ENCODE data around the gene CELF2.

Gene CELF2

DNA sequence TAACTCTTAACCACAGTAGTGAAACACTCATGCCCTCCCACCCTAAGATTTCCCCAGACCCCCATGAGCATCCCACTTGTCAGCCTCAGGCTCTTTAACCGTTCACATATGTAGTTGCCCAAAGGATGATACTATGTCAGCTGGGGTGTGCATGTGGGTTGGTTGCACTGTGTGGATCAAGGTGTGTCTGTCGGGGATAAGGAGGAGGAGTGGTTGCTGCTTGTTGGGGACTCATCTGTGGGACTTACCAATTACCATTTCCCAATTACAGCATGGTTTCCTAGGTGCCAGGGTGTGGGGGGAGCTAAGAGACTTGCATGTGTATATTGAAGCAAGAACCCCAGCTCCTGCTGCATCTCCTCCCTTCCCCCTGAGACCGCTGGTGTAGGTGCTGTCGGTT lies 48.8 kb downstream of the CELF2 start:
- H3K14ac ChIP-seq (ENCODE audit: low read length), result no peak overlapping the region
- no peak overlapping the region for H2AK5ac ChIP-seq (ENCODE audit: low read depth, low read length)
- no peak overlapping the region for H2AFZ ChIP-seq (ENCODE audit: low read length)
- H4K8ac ChIP-seq (ENCODE audit: low read depth, low read length), result no peak overlapping the region
- no peaks in the 10 kb centered on the region for H3K36me3 ChIP-seq (replicated peaks in 1 of 2; ENCODE audit: control insufficient read depth in 2 of 2, insufficient read depth in 2 of 2, low read length in 2 of 2)
- H2BK120ac ChIP-seq (ENCODE audit: low read depth, low read length), result no peak overlapping the region
- no peak overlapping the region for H2BK12ac ChIP-seq (ENCODE audit: low read length)
- H3K4me2 ChIP-seq (ENCODE audit: insufficient read depth, low read length, poor library complexity, severe bottlenecking), result no peak overlapping the region
- H3K79me1 ChIP-seq (ENCODE audit: low read depth, low read length), result no peaks in the 10 kb centered on the region
- H3K27me3 ChIP-seq (ENCODE audit: control insufficient read depth in 3 of 3, insufficient read depth in 3 of 3, low read depth in 1 of 3, low read length in 3 of 3), result no peaks in the 10 kb centered on the region
- no peak overlapping the region for H4K91ac ChIP-seq (ENCODE audit: low read depth, low read length, poor library complexity)
- no peak overlapping the region for H3K23ac ChIP-seq (ENCODE audit: low read depth, low read length, poor library complexity)
- H2BK5ac ChIP-seq (ENCODE audit: low read length), result no peak overlapping the region
- H3K9ac ChIP-seq (ENCODE audit: low read depth, low read length, poor library complexity), result no peak overlapping the region
- peaks cover 1 to 6% of the 10 kb centered on the region in 2 donors for H3K9me3 ChIP-seq (replicated peaks in 1 of 2; ENCODE audit: control insufficient read depth in 2 of 2, insufficient read depth in 1 of 2, low read depth in 1 of 2, low read length in 2 of 2)
- DNase-seq (ENCODE audit: low spot score), result no peak
- no peak overlapping the region for H3K27ac ChIP-seq (replicated peaks; ENCODE audit: low read length)
- H2BK15ac ChIP-seq (ENCODE audit: low read length), result no peak overlapping the region
- H3K4me3 ChIP-seq (ENCODE audit: low read length in 2 of 2), result no peak overlapping the region
- no peak overlapping the region for H3K18ac ChIP-seq (ENCODE audit: low read length)
- no peak overlapping the region for H3K4ac ChIP-seq (ENCODE audit: low read length)
- WGBS, 2 donors (ENCODE audit: extremely low coverage in 2 of 2, insufficient read length in 2 of 2, insufficient replicate concordance in 1 of 2), result no CpG with 5 or more reads among the region's 4 CpGs
- H3K4me1 ChIP-seq (ENCODE audit: control insufficient read depth in 2 of 2, insufficient read depth in 1 of 2, low read depth in 1 of 2, low read length in 2 of 2), result peaks cover 0 to 1% of the 10 kb centered on the region in 2 donors

DNA sequence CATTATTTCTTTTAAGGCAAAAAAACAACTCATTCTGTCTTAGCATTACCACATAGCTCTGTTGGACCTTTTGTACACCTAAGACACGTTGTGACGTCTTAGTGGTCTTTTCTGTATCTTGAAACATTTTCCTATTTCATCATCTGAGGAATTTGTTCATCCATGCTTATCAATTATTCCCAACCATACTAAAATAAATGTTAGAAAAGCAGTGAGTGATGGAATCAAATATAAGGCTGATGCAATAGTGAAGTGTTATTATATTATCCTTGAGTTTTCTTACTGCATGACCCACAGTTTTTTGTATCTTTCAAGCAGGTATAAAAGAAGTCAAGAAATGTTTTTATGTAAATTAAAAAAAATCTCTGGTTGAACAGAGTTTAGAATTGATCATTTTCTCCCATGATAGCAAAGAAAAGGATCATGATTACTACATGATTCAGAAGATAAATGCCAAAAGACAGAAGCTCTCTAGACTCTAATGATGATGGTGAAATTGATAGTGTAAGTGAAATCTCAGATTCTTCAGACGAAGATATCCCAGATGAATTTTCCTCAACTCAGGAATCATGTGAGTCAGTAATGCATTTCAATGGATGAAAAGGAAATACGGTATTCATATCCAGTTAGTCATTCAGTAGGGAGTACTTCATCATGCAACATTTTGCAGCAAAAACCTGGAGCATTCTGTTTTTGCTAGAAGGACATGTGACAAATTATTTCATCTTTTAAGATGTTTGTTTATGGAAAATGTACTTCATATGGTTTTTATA lies 51.4 kb downstream of the CELF2 start:
- H3K27me3 ChIP-seq (ENCODE audit: control insufficient read depth in 3 of 3, insufficient read depth in 3 of 3, low read depth in 1 of 3, low read length in 3 of 3), result no peaks in the 10 kb centered on the region
- H3K18ac ChIP-seq (ENCODE audit: low read length), result no peak overlapping the region
- H3K4me3 ChIP-seq (ENCODE audit: low read length in 2 of 2), result no peak overlapping the region
- H4K91ac ChIP-seq (ENCODE audit: low read depth, low read length, poor library complexity), result no peak overlapping the region
- H3K4me2 ChIP-seq (ENCODE audit: insufficient read depth, low read length, poor library complexity, severe bottlenecking), result no peak overlapping the region
- no peak overlapping the region for H3K23ac ChIP-seq (ENCODE audit: low read depth, low read length, poor library complexity)
- WGBS, 2 donors (ENCODE audit: extremely low coverage in 2 of 2, insufficient read length in 2 of 2, insufficient replicate concordance in 1 of 2), result no CpG with 5 or more reads among the region's 4 CpGs
- H3K4ac ChIP-seq (ENCODE audit: low read length), result no peak overlapping the region
- no peak overlapping the region for H3K14ac ChIP-seq (ENCODE audit: low read length)
- H4K8ac ChIP-seq (ENCODE audit: low read depth, low read length), result no peak overlapping the region
- H2AFZ ChIP-seq (ENCODE audit: low read length), result no peak overlapping the region
- H2BK15ac ChIP-seq (ENCODE audit: low read length), result no peak overlapping the region
- H2BK5ac ChIP-seq (ENCODE audit: low read length), result no peak overlapping the region
- H3K79me1 ChIP-seq (ENCODE audit: low read depth, low read length), result no peaks in the 10 kb centered on the region
- H2AK5ac ChIP-seq (ENCODE audit: low read depth, low read length), result no peak overlapping the region
- H2BK120ac ChIP-seq (ENCODE audit: low read depth, low read length), result no peak overlapping the region
- H3K9ac ChIP-seq (ENCODE audit: low read depth, low read length, poor library complexity), result no peak overlapping the region
- DNase-seq (ENCODE audit: low spot score), result no peak
- no peak overlapping the region for H3K27ac ChIP-seq (replicated peaks; ENCODE audit: low read length)
- H3K4me1 ChIP-seq (ENCODE audit: control insufficient read depth in 2 of 2, insufficient read depth in 1 of 2, low read depth in 1 of 2, low read length in 2 of 2), result peaks cover 0 to 1% of the 10 kb centered on the region in 2 donors
- no peaks in the 10 kb centered on the region for H3K36me3 ChIP-seq (replicated peaks in 1 of 2; ENCODE audit: control insufficient read depth in 2 of 2, insufficient read depth in 2 of 2, low read length in 2 of 2)
- H2BK12ac ChIP-seq (ENCODE audit: low read length), result no peak overlapping the region
- no peaks in the 10 kb centered on the region for H3K9me3 ChIP-seq (replicated peaks in 1 of 2; ENCODE audit: control insufficient read depth in 2 of 2, insufficient read depth in 1 of 2, low read depth in 1 of 2, low read length in 2 of 2)

DNA sequence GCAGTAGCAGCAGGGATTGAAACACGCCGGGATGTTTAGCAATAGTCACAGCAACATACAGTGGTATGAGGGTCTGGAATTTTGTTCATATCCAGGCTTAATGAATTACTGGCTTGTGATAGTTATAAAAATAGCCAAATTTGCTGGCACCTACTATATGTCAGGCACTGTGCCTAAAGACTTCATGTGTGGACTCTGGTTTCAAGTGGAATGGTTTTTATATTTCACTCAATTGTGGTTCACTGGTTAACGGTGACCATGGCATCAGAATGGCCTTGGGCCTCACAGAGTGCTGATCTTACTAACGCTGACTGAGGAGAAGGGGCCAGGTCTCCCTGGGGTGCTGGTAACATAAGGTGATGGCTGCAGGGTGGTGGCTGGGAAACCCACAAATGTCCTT lies 55.7 kb downstream of the CELF2 start:
- Histone ChIP-seq H2AK5ac (ENCODE audit: low read depth, low read length) (no peak overlapping the region), H2BK5ac (ENCODE audit: low read length) (no peak overlapping the region), H2AFZ (ENCODE audit: low read length) (no peak overlapping the region), H3K27ac (replicated peaks; ENCODE audit: low read length) (no peak overlapping the region), H2BK120ac (ENCODE audit: low read depth, low read length) (no peak overlapping the region), H3K4me3 (ENCODE audit: low read length in 2 of 2) (no peak overlapping the region), H4K91ac (ENCODE audit: low read depth, low read length, poor library complexity) (no peak overlapping the region), H3K9me3 (replicated peaks in 1 of 2; ENCODE audit: control insufficient read depth in 2 of 2, insufficient read depth in 1 of 2, low read depth in 1 of 2, low read length in 2 of 2) (no peaks in the 10 kb centered on the region), H3K79me1 (ENCODE audit: low read depth, low read length) (no peaks in the 10 kb centered on the region), H2BK12ac (ENCODE audit: low read length) (no peak overlapping the region), H3K4me1 (ENCODE audit: control insufficient read depth in 2 of 2, insufficient read depth in 1 of 2, low read depth in 1 of 2, low read length in 2 of 2) (peaks cover 0 to 7% of the 10 kb centered on the region in 2 donors), H3K23ac (ENCODE audit: low read depth, low read length, poor library complexity) (no peak overlapping the region), H2BK15ac (ENCODE audit: low read length) (no peak overlapping the region), H3K4me2 (ENCODE audit: insufficient read depth, low read length, poor library complexity, severe bottlenecking) (no peak overlapping the region), H3K4ac (ENCODE audit: low read length) (no peak overlapping the region), H3K27me3 (ENCODE audit: control insufficient read depth in 3 of 3, insufficient read depth in 3 of 3, low read depth in 1 of 3, low read length in 3 of 3) (no peaks in the 10 kb centered on the region), H4K8ac (ENCODE audit: low read depth, low read length) (no peak overlapping the region), H3K14ac (ENCODE audit: low read length) (no peak overlapping the region), H3K18ac (ENCODE audit: low read length) (no peak overlapping the region), H3K36me3 (replicated peaks in 1 of 2; ENCODE audit: control insufficient read depth in 2 of 2, insufficient read depth in 2 of 2, low read length in 2 of 2) (no peaks in the 10 kb centered on the region), H3K9ac (ENCODE audit: low read depth, low read length, poor library complexity) (no peak overlapping the region)
- no peak for DNase-seq (ENCODE audit: low spot score)
- no CpG with 5 or more reads among the region's 4 CpGs for WGBS, 2 donors (ENCODE audit: extremely low coverage in 2 of 2, insufficient read length in 2 of 2, insufficient replicate concordance in 1 of 2)

DNA sequence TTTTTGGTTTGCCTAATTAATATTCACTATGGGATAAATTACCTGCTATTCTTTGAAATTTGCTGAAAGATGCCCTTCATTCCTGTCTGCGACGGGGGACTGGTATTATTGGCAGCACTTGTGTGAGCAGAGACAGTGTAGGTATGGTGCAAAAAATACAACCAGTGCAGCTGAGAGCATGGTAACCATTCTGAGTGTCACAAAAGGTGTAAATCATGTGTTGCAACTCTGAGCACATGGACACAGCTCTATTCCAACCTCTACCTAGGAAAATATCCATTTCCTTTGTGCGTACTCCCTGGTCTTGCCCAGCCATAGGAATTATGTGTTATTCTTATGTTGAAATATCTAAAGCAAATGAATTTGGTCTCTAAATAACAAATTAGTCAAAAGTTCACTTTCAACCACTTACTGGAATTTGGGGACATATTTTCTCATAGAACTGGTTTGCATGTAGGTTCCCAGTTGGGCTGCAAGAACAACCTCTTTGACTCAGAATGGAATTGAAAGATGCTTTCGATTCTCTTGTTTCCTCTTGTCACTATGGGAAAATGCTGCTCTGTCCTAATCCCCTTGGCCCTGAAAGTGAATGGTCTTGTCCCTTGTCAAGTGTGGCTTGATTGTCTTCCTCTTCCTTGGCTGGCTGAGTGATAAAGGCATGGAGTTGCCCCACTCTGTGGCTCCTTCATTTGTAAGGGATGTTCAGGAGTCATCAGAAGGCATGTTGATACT lies 57.0 kb downstream of the CELF2 start:
- Histone ChIP-seq H4K8ac (ENCODE audit: low read depth, low read length) (no peak overlapping the region), H2AK5ac (ENCODE audit: low read depth, low read length) (no peak overlapping the region), H3K9me3 (replicated peaks in 1 of 2; ENCODE audit: control insufficient read depth in 2 of 2, insufficient read depth in 1 of 2, low read depth in 1 of 2, low read length in 2 of 2) (no peaks in the 10 kb centered on the region), H2BK5ac (ENCODE audit: low read length) (no peak overlapping the region), H3K4me2 (ENCODE audit: insufficient read depth, low read length, poor library complexity, severe bottlenecking) (no peak overlapping the region), H3K9ac (ENCODE audit: low read depth, low read length, poor library complexity) (no peak overlapping the region), H3K18ac (ENCODE audit: low read length) (no peak overlapping the region), H2BK120ac (ENCODE audit: low read depth, low read length) (no peak overlapping the region), H3K4me1 (ENCODE audit: control insufficient read depth in 2 of 2, insufficient read depth in 1 of 2, low read depth in 1 of 2, low read length in 2 of 2) (peaks cover 0 to 7% of the 10 kb centered on the region in 2 donors), H2BK12ac (ENCODE audit: low read length) (no peak overlapping the region), H4K91ac (ENCODE audit: low read depth, low read length, poor library complexity) (no peak overlapping the region), H3K27ac (replicated peaks; ENCODE audit: low read length) (no peak overlapping the region), H3K4ac (ENCODE audit: low read length) (no peak overlapping the region), H3K36me3 (replicated peaks in 1 of 2; ENCODE audit: control insufficient read depth in 2 of 2, insufficient read depth in 2 of 2, low read length in 2 of 2) (no peaks in the 10 kb centered on the region), H3K79me1 (ENCODE audit: low read depth, low read length) (no peaks in the 10 kb centered on the region), H2AFZ (ENCODE audit: low read length) (no peak overlapping the region), H3K4me3 (ENCODE audit: low read length in 2 of 2) (no peak overlapping the region), H3K14ac (ENCODE audit: low read length) (no peak overlapping the region), H2BK15ac (ENCODE audit: low read length) (no peak overlapping the region), H3K27me3 (ENCODE audit: control insufficient read depth in 3 of 3, insufficient read depth in 3 of 3, low read depth in 1 of 3, low read length in 3 of 3) (no peaks in the 10 kb centered on the region), H3K23ac (ENCODE audit: low read depth, low read length, poor library complexity) (no peak overlapping the region)
- no CpG with 5 or more reads among the region's 4 CpGs for WGBS, 2 donors (ENCODE audit: extremely low coverage in 2 of 2, insufficient read length in 2 of 2, insufficient replicate concordance in 1 of 2)
- no peak for DNase-seq (ENCODE audit: low spot score)
